Liver (tissue), 9 donors: ENCODE data around the gene ELAVL3. TPM values are rescaled to one million over a fixed set of nuclear protein-coding genes. Genes with fewer than 3 reads are reported as not detected.
A peak's percentile ranks its signal among the peaks of the same experiment; 100 is the strongest.

Source experiments
- DNase-seq: peaks from one replicate; pipeline ENCODE4 v3.0.0-alpha.2; 2017; ENCODE audit warnings: low spot score
- H3K27ac ChIP-seq, 2 donors: one replicate each; pipeline ENCODE4 v1.7.0; 2013; ENCODE audit warnings: inconsistent platforms in 2 of 2, low read length in 2 of 2, control low read depth in 1 of 2, low read depth in 1 of 2, mild to moderate bottlenecking in 1 of 2
- H3K27me3 ChIP-seq, 4 donors: one replicate each; pipeline versions ENCODE4 v1.6.1 to v1.7.0; 2013; ENCODE audit warnings: low read length in 3 of 4, inconsistent platforms in 1 of 4, mild to moderate bottlenecking in 1 of 4, moderate library complexity in 1 of 4; ENCODE audit not compliant: control insufficient read depth in 4 of 4, insufficient read depth in 4 of 4
- H3K36me3 ChIP-seq, 4 donors: one replicate each; pipeline versions ENCODE4 v1.6.1 to v1.7.0; 2013; ENCODE audit warnings: low read length in 3 of 4, mild to moderate bottlenecking in 3 of 4, low read depth in 1 of 4, moderate library complexity in 1 of 4; ENCODE audit not compliant: control insufficient read depth in 4 of 4, insufficient read depth in 3 of 4
- H3K4me1 ChIP-seq, 4 donors: one replicate each; pipeline versions ENCODE4 v1.6.1 to v1.7.0; 2013; ENCODE audit warnings: low read length in 3 of 4, mild to moderate bottlenecking in 3 of 4, moderate library complexity in 1 of 4; ENCODE audit not compliant: control insufficient read depth in 4 of 4, insufficient read depth in 4 of 4
- H3K4me3 ChIP-seq, 3 donors: one replicate each; pipeline versions ENCODE4 v1.6.1 to v1.7.0; 2013; ENCODE audit warnings: low read length in 3 of 3, control low read depth in 1 of 3, low read depth in 1 of 3, mild to moderate bottlenecking in 1 of 3
- H3K9ac ChIP-seq, 2 donors: one replicate each; pipeline ENCODE4 v1.7.0; 2013; ENCODE audit warnings: low read length in 2 of 2, mild to moderate bottlenecking in 2 of 2, moderate library complexity in 2 of 2, control low read depth in 1 of 2, low read depth in 1 of 2
- H3K9me3 ChIP-seq, 4 donors: one replicate each; pipeline versions ENCODE4 v1.6.1 to v1.7.0; 2013; ENCODE audit warnings: low read length in 3 of 4; ENCODE audit not compliant: control insufficient read depth in 4 of 4
- ATF3 ChIP-seq: IDR thresholded peaks from 2 replicates; pipeline ENCODE4 v1.6.1; 2016; ENCODE audit warnings: antibody characterized with exemption
- CTCF ChIP-seq: fragments of 150-350 bp; IDR thresholded peaks from 2 replicates; pipeline ENCODE4 v1.5.1; 2017; ENCODE audit warnings: improper control_type of control experiment, low read depth, low read length; ENCODE audit not compliant: missing input control
- EGR1 ChIP-seq, 2 donors: IDR thresholded peaks; 2 replicates each; pipeline ENCODE4 v1.6.1; 2016 to 2018; ENCODE audit warnings: antibody characterized with exemption in 2 of 2, low read depth in 2 of 2
- FOXA1 ChIP-seq: IDR thresholded peaks from 2 replicates; pipeline ENCODE4 v1.6.1; 2016; ENCODE audit warnings: antibody characterized with exemption
- FOXA2 ChIP-seq: IDR thresholded peaks from 2 replicates; pipeline ENCODE4 v1.6.1; 2016; ENCODE audit warnings: antibody characterized with exemption
- GABPA ChIP-seq, 2 donors: IDR thresholded peaks in 1 of 2; conservative IDR thresholded peaks in 1 of 2; 2 replicates each; pipeline ENCODE4 v1.6.1; 2016; ENCODE audit warnings: antibody characterized with exemption in 2 of 2, mild to moderate bottlenecking in 1 of 2, moderate library complexity in 1 of 2
- HNF4A ChIP-seq, 2 donors: conservative IDR thresholded peaks; 2 replicates each; pipeline ENCODE4 v1.6.1; 2016; ENCODE audit warnings: antibody characterized with exemption in 2 of 2, mild to moderate bottlenecking in 2 of 2
- HNF4G ChIP-seq: IDR thresholded peaks from 2 replicates; pipeline ENCODE4 v1.6.1; 2016; ENCODE audit warnings: antibody characterized with exemption
- JUND ChIP-seq, 2 donors: IDR thresholded peaks; 2 replicates each; pipeline ENCODE4 v1.6.1; 2016; ENCODE audit warnings: antibody characterized with exemption in 2 of 2
- MAX ChIP-seq: IDR thresholded peaks from 2 replicates; pipeline ENCODE4 v1.6.1; 2016; ENCODE audit warnings: antibody characterized with exemption
- NR2F2 ChIP-seq: IDR thresholded peaks from 2 replicates; pipeline ENCODE4 v1.6.1; 2016; ENCODE audit warnings: antibody characterized with exemption
- RAD21 ChIP-seq, 2 donors: IDR thresholded peaks; 2 replicates each; pipeline ENCODE4 v1.6.1; 2016; ENCODE audit warnings: antibody characterized with exemption in 2 of 2, mild to moderate bottlenecking in 2 of 2
- REST ChIP-seq: IDR thresholded peaks from 2 replicates; pipeline ENCODE4 v1.6.1; 2016; ENCODE audit warnings: antibody characterized with exemption, mild to moderate bottlenecking
- RXRA ChIP-seq, 2 donors: IDR thresholded peaks; 2 replicates each; pipeline ENCODE4 v1.6.1; 2017 to 2018; ENCODE audit warnings: antibody characterized with exemption in 2 of 2, mild to moderate bottlenecking in 1 of 2
- SP1 ChIP-seq: IDR thresholded peaks from 2 replicates; pipeline ENCODE4 v1.6.1; 2018; ENCODE audit warnings: antibody characterized with exemption, mild to moderate bottlenecking
- TAF1 ChIP-seq: conservative IDR thresholded peaks from 2 replicates; pipeline ENCODE4 v1.6.1; 2016; ENCODE audit warnings: antibody characterized with exemption, mild to moderate bottlenecking
- YY1 ChIP-seq: IDR thresholded peaks from 2 replicates; pipeline ENCODE4 v1.6.1; 2016; ENCODE audit warnings: antibody characterized with exemption, mild to moderate bottlenecking
- WGBS: extraction: QIAGEN DNeasy Blood & Tissue Kit; methylation state at CpG from one replicate; pipeline ENCODE4 v1.1.7; 2013; 5-methylcytosine and 5-hydroxymethylcytosine counted together
- polyA plus RNA-seq, 2 donors: library from polyadenylated mRNA; stranded (reverse) in 1 of 2; unstranded in 1 of 2; fragments of 200-250 nt in 1 of 2; fragments of >200 nt in 1 of 2; fragmentation: Nextera tagmentation in 1 of 2; extraction: Ambion mirVana in 1 of 2; gene quantifications; one replicate each; pipeline versions ENCODE4 v1.2.1 to v1.2.3, GENCODE V29; 2013 to 2015
- total RNA-seq, 2 donors: library from RNA; depleted of rRNA; stranded (reverse); fragments of >200 nt; gene quantifications; one replicate each; pipeline ENCODE4 v1.2.3, GENCODE V29; 2014
- TF ChIP-seq, protein P1 (sequence below): IDR thresholded peaks from 2 replicates; pipeline ENCODE4 v1.6.1; 2016; ENCODE audit warnings: antibody characterized with exemption
- donor health status: healthy.
- donor health status: healthy.
- donor health status: healthy.
- donor health status: healthy.
- donor health status: healthy.

Gene ELAVL3
- total and polyA plus RNA-seq, 4 donors: not detected

- TF ChIP-seq YY1 (no peak), CTCF (peak; percentile 6)
- no peak overlapping the region for H3K9ac ChIP-seq
- H3K36me3 ChIP-seq: peaks cover 3 to 9% (median 7%) of the 10 kb centered on the region in 4 donors
- no peak overlapping the region for H3K4me3 ChIP-seq
- 55% methylated on average over 27 of the region's 27 CpGs for WGBS
- H3K27me3 ChIP-seq: no peaks in the 10 kb centered on the region
- no peaks in the 10 kb centered on the region for H3K4me1 ChIP-seq
- DNase-seq: no peak
- H3K9me3 ChIP-seq: no peaks in the 10 kb centered on the region
- H3K27ac ChIP-seq: no peak overlapping the region
These were observed 27.1 kb downstream of the ELAVL3 start for GRCh38 chr19:11453468-11454341.

- WGBS: 81% methylated on average over 33 of the region's 33 CpGs
These were observed 28.1 kb downstream of the ELAVL3 start for GRCh38 chr19:11452620-11453310.

More at GRCh38 chr19:11452620-11453310, 28.1 kb downstream of the ELAVL3 start:
- DNase-seq: no peak
- no peak overlapping the region for H3K4me3 ChIP-seq
- no peaks in the 10 kb centered on the region for H3K4me1 ChIP-seq
- no peaks in the 10 kb centered on the region for H3K9me3 ChIP-seq
- TF ChIP-seq MAX (no peak), RAD21 (IDR thresholded peaks at IDR 0.05) (no peak), RXRA (IDR thresholded peaks at IDR 0.05) (no peak), REST (no peak), NR2F2 (no peak), EGR1 (IDR thresholded peaks at IDR 0.05; ENCODE audit: low read depth in 2 of 2) (no peak), ATF3 (no peak), YY1 (no peak), FOXA2 (no peak), TAF1 (no peak), HNF4A (conservative IDR thresholded peaks at IDR 0.05) (no peak), JUND (IDR thresholded peaks at IDR 0.05) (no peak), SP1 (no peak), FOXA1 (no peak), HNF4G (no peak), GABPA (IDR thresholded peaks at IDR 0.05 in 1 of 2, conservative IDR thresholded peaks at IDR 0.05 in 1 of 2) (no peak), CTCF (no peak)
- TF ChIP-seq, protein P1, sequence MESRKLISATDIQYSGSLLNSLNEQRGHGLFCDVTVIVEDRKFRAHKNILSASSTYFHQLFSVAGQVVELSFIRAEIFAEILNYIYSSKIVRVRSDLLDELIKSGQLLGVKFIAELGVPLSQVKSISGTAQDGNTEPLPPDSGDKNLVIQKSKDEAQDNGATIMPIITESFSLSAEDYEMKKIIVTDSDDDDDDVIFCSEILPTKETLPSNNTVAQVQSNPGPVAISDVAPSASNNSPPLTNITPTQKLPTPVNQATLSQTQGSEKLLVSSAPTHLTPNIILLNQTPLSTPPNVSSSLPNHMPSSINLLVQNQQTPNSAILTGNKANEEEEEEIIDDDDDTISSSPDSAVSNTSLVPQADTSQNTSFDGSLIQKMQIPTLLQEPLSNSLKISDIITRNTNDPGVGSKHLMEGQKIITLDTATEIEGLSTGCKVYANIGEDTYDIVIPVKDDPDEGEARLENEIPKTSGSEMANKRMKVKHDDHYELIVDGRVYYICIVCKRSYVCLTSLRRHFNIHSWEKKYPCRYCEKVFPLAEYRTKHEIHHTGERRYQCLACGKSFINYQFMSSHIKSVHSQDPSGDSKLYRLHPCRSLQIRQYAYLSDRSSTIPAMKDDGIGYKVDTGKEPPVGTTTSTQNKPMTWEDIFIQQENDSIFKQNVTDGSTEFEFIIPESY: no peak
- H3K27me3 ChIP-seq: no peaks in the 10 kb centered on the region
- H3K27ac ChIP-seq: no peak overlapping the region
- H3K36me3 ChIP-seq: peaks cover 7 to 18% (median 13%) of the 10 kb centered on the region in 4 donors
- H3K9ac ChIP-seq: no peak overlapping the region
